ENCODE data around the gene UCKL1.
"Not testable (repeated sequence)": the region's sequence is repeated elsewhere in the genome, so short reads cannot be mapped to it uniquely, and the experiment has no call there.

The UCKL1 gene

DNA sequence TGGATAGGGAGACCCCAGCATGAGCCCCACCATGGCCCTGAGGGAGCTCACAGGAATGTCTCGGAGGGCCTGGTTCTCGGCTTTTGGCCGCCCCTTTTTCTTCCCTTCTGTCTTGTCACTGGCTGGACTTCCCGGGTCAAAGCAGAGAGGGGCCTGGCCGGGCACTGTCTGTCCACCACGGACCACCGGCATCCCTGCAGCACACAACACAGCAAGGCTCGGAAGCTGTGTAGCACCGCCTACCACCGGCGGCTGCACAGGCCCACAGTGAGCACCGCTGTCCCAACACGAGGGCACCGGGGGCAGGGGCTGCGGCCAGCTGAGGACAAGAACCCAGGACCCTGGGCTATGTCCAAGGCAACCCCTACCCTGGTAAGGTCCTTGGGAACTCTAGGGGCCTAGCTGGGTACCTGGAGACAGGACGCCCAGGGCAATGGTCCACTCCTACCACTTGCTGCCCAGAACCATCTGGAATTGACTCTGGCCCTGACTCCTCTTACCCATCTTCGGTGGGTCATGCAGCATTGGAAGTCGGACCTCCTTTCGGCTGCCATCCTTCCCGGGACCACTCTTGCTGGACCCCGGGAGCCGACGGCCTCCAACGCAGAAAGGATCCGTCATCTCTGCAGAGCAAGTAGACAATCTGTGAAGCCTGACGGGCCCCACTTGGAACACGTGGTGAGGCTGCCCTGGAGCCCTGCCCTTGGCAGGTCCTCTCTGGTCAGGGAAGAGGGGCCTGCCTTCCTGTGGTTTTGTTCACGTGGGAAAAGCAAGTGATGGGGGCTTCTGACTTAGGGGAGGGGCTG, 11.3 kb upstream of the UCKL1 start:
- TF ChIP-seq ZNF274 (IDR thresholded peaks at IDR 0.05; ENCODE audit: low read depth, low read length), result no peak
- H3K4me3 ChIP-seq (ENCODE audit: low read length), result no peak overlapping the region

DNA sequence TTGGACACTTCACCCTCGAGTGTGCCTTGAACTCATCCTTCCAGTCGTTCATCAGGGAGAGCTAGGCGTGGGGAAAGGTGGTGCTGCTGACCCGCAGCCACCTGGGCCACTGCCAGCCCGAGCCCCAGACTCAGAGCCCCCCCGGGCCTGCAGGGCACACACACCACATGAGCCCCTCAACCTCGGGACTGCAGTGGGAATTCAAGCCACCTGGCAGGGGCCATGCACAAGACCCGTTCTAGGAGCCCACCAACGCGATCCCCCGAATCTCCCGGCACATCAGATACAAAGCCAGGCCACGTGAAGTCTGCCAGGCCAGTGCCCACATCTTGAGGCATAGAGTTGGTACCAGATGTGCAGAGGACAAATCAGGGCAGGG, 10.7 kb upstream of the UCKL1 start:
- no peak for TF ChIP-seq ZNF274 (IDR thresholded peaks at IDR 0.05; ENCODE audit: low read depth, low read length)
- no peak overlapping the region for H3K4me3 ChIP-seq (ENCODE audit: low read length)

DNA sequence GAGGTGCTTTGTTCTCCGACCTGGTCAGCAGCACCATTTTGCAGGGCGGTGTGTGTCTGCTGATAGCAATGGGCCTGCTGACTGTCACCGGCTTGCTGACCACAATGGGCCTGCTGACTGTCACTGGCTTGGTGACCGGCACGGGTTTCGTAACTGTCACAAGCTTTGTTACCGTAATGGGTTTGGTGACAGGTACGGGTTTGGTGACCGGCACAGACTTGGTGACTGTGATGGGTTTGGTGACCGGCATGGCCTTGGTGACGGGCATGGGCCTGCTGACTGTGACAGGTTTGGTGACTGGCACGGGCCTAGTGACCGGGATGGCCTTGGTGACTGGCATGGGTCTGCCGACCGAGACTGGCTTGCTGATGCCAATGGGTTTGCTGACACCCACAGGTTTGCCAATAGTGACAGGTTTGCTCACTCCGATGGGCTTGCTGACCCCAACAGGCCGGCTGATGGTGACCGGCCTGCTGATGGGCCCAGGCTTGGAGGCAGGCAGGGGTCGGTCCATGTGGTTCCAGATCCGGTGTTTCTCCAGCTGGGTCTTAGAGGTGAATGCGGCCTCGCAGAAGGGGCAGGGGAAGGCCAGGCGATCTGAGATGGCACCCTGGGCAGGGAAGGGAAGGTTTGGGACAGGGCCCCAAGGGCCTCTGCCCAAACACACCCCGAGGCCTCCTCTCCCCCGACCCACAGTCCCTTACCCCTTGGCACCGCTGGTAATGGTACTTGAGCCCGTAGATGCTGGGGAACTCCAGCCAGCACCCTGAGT, 10.1 kb upstream of the UCKL1 start:
- H3K4me3 ChIP-seq (ENCODE audit: low read length), result no peak overlapping the region
- TF ChIP-seq ZNF274 (IDR thresholded peaks at IDR 0.05; ENCODE audit: low read depth, low read length), result no peak

DNA sequence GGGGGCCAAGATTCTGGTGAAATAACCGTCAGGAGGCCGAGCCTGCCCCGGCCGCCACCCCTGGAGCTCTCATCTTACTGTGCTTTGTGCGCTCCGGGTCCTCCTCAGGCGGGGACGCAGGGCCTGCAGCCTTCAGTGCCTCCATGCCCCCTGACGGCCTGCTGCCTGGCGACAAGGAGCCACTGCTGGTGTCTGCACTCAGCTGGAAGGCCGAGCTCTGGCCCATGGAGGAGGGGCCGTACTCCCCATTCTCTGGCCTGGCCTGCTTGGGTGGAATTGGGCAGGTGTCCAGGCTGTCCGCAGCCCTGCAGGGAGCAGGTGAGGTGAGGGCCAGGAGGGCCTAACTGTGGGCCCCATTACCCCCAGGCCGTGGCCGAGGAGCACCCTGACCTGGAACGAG, 8.2 kb upstream of the UCKL1 start:
- H3K4me3 ChIP-seq (ENCODE audit: low read length), result no peak overlapping the region
- TF ChIP-seq ZNF274 (IDR thresholded peaks at IDR 0.05; ENCODE audit: low read depth, low read length), result no peak

DNA sequence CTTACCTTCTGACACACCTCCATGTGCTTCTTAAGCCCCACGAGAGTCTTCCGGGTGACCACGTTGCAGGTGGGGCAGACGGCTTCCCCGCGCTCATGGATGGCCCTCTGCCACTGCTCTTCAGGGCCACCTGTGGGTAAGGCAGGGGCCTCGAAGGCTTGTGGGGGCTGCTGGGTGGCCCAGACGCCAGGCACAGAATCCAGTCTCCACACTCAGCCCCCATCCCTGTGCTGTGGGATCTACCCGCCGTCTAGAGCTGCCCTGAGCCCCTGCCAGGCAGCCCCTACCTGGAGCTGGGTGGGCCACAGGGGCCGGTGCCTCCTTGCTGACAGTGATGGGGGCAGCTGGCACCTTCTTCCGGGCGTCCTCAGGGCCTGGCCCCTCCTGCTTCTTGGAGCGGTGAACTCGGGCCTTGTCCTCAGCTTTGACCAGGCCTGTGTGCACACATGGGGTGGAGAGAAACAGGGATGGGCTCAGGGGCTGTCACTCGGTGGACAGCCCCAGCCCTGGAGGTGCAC, 7.6 kb upstream of the UCKL1 start:
- H3K4me3 ChIP-seq (ENCODE audit: low read length), result no peak overlapping the region
- TF ChIP-seq ZNF274 (IDR thresholded peaks at IDR 0.05; ENCODE audit: low read depth, low read length), result no peak

DNA sequence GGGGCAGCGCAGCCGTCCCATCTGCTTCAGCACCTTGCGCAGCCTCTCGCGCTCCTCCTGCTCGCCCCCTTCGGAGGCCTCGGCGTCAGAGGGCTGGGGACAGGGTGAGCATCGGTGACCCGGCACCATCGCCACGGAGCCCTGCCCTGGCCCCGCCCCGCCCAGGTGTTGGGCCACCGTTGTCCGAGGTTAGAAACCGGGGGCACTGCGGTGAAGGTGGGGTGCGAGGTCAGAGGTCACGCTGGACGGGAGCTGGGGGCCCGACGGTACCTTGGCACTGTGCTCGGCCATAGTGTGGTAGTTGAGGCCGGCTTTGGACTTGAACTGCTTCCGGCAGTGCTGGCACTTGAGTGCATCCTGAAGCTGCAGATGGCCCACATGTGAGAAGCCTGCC, 7.1 kb upstream of the UCKL1 start:
- no peak overlapping the region for H3K4me3 ChIP-seq (ENCODE audit: low read length)
- TF ChIP-seq ZNF274 (IDR thresholded peaks at IDR 0.05; ENCODE audit: low read depth, low read length), result no peak

DNA sequence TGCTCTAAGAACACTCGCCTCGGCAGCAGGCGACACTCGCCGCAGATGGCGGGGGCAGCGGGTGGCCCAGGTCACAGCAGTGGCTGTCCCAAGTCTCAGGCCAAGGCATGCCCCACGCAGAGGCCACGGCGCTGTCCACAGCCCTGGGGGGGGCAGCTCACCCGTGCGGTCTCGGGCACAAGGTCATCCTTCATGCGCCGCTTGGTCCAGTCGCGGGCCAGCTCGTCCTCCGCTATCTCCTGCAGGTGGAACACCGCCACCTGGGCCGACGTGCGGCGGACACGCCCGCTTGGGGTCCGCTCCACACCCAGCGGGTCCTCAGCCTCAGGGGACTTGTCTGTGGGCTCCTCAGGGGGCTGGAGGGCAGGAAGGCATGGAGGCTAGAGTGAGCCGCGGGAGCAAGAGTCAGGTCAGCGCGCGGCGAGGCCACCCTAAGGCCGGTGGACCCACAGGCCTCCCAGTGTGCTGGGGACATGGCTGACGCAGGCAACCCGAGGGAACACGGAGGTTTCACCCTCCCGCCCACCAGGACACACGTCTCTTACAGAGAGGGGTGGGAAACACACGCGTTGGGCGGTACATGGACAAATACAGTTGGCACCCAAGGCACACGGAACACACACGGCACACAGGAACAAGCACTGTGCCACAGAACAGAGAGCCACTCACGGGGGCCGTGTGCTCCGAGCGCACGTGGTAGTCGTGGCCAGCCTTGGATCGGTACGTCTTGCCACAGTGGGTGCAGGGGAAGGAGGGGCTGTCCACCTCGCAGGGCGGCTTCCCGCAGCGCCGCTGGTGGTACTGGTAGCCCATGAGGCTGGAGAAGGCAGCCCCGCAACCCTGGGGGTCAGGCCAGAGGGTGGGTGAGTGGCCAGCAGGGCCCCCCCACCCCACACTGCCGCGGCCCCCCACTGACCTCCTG, 6.5 kb upstream of the UCKL1 start:
- H3K4me3 ChIP-seq (ENCODE audit: low read length), result no peak overlapping the region
- TF ChIP-seq ZNF274 (IDR thresholded peaks at IDR 0.05; ENCODE audit: low read depth, low read length), result no peak

DNA sequence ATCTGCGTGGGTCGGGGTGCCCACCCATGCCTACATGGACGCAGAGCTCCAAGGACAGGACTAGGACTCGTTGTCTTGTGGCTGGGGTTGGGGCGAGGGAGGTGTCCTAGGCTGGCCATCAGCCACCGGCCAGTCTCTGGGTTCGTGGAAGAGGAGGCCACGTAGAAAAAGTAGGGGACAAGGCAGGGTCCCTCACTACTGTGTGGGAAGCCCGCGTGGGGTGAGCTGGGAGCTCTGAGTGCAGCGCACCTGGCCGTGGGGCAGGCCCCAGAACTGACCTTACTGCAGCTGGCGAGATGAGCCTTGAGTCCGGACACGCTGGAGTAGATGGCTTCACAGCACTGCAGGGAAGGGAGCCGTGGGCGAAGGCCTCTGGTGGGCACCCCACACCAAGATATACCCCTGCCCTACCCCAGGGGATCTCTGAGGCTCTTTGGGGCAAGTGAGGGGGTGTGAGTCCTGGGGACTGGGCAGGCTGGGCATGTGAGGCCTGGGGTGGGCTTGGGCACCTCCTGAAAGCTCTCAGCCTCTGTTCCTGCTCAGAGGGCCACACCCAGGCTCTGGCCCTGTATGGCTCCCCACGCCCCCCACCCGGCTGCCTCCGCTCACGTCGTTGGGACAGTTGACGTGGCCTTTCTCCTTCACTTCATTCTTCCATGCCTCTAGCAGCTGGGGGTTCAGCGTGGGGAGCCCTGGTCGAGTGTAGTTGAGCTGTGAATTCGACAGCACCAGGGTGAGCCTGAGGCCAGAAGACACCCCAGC, 5.6 kb upstream of the UCKL1 start:
- no peak for TF ChIP-seq ZNF274 (IDR thresholded peaks at IDR 0.05; ENCODE audit: low read depth, low read length)
- H3K4me3 ChIP-seq (ENCODE audit: low read length), result no peak overlapping the region

DNA sequence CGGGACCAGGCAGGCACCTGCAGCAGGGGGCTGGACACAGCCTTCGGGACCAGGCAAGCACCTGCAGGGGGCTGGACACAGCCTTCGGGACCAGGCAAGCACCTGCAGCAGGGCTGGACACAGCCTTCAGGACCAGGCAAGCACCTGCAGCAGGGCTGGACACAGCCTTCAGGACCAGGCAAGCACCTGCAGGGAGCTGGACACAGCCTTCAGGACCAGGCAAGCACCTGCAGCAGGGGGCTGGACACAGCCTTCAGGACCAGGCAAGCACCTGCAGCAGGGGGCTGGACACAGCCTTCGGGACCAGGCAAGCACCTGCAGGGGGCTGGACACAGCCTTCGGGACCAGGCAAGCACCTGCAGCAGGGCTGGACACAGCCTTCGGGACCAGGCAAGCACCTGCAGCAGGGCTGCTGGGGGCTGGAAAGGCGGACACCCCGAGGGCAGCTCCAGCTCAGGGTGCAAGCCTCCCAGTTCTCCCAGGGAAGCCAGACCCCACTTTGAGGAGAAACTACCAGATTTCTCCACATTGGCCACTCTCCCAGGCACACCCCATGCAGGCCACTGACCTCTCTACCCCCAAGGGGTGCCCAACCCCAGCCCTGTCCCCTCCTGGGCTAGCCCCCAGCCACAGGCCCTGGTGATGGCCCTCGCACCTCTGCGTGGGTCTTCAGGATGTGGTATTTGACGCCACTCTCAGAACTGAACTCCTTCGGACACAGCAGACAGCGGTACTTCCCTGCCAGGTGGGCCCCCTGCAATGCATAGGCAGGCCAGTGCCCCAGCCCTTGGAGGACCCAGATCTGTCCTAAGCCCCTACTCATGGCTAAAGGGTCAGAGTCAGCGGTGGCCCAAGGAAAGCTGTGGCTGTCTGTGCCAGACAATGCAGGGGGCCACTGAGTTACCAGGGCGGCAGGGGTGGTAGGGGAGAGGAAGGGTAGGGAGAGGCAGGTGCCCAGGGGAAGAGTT, 4.7 kb upstream of the UCKL1 start:
- not testable (repeated sequence) for H3K4me3 ChIP-seq (ENCODE audit: low read length)

DNA sequence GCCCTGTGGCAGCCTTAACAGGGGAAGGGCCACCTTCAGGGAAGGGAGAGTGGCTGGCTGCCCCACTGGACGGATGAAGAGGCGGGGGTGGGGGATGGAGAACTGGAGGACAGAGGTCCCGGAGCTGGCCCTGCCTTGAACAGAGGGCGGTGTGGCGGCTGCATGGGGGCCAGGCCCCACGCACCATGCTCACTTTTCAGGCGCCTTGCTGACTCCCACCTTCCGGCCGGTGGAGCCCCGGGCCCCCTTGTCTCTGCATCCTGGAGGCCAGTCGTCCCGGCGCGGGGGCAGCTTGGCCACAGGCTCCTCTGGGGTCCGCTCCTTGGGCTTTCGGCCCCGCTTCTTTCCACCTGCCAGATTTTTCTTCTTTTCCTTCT, 3.5 kb upstream of the UCKL1 start:
- TF ChIP-seq ZNF274 (IDR thresholded peaks at IDR 0.05; ENCODE audit: low read depth, low read length), result no peak
- H3K4me3 ChIP-seq (ENCODE audit: low read length), result no peak overlapping the region

DNA sequence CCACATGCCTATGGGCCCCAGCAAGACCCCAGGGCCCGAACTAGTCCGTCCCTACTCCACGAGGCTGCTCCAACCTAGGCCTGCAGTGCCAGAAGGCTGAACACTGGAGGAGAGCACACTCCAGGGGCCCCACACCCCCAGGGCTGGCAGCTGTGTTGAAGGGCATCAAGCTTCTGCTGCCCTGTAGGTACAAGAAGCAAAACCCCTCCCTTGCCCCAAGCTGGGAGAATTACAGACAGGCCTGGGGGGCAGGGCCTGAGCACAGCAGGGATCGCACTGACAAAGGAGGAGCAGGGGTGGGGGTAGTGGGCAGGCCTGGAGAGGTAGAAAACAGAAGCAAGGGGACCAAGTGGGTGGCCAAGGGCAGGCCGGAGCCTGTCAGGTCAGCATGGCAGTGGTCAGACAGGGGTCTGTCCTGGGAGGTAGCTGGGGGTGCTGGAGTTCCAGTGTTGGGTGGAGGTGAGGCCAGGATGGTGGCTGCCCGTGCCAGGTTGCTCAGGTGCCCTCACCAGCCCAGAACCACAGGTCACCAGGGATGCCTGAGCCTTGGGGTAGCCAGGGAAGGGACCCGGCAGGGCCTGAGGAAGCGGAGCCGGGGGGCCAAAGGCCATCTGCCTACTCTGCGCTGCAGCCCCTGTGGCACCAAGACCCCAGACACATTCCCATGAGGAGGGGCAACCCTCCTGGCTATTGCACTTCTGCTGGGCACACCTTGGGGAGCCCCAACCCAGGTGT, 2.9 kb upstream of the UCKL1 start:
- no peak for TF ChIP-seq ZNF274 (IDR thresholded peaks at IDR 0.05; ENCODE audit: low read depth, low read length)
- no peak overlapping the region for H3K4me3 ChIP-seq (ENCODE audit: low read length)

DNA sequence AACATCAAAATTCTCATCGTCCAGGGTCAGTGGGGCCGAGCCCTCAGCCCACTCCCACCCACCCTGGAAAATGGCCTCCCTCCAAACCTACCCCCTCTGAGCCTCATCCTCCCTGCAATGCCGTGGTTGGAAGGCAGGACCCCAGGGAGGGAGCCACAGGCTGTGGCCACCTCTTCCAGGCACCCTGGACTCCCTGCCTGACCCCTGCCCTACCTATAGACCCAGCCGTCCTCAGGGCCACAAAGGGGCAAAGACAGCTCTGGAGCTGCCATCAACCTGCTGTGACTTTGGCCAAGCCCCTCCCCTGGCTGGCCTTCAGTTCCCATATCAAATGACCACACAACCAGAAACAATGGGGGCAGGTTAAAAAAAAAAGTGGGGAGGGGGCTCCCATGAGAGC, 2.3 kb upstream of the UCKL1 start:
- H3K4me3 ChIP-seq (ENCODE audit: low read length), result no peak overlapping the region
- no peak for TF ChIP-seq ZNF274 (IDR thresholded peaks at IDR 0.05; ENCODE audit: low read depth, low read length)

All from GM08714 (cell line).